ENCODE data around the gene ITGAV. TPM values are rescaled to one million over a fixed set of nuclear protein-coding genes. Genes with fewer than 3 reads are reported as not detected.

ITGAV gene
- total RNA-seq, 4 donors from 2014 or later, result 66.7 to 132 (median 87.2) TPM

GRCh38 chr2:186558512-186559276 is 31.2 kb upstream of the ITGAV start:
- no peaks in the 10 kb centered on the region for H3K27me3 ChIP-seq
- H3K36me3 ChIP-seq, result no peaks in the 10 kb centered on the region
- H3K4me1 ChIP-seq, result no peaks in the 10 kb centered on the region
- H3K4me3 ChIP-seq, result no peak overlapping the region
- no peaks in the 10 kb centered on the region for H3K9me3 ChIP-seq
- TF ChIP-seq POLR2AphosphoS5 (IDR thresholded peaks at IDR 0.05) (no peak), POLR2A (IDR thresholded peaks at IDR 0.05) (no peak), EP300 (IDR thresholded peaks at IDR 0.05) (no peak), CTCF (IDR thresholded peaks at IDR 0.05) (no peak)
- 59% methylated on average over 2 of the region's 2 CpGs for WGBS
- H3K27ac ChIP-seq, result no peak overlapping the region
- no peak for DNase-seq (ENCODE audit: low spot score in 2 of 2)

- no peak overlapping the region for H3K27ac ChIP-seq
- no peaks in the 10 kb centered on the region for H3K9me3 ChIP-seq
- TF ChIP-seq POLR2AphosphoS5 (IDR thresholded peaks at IDR 0.05), result no peak
- no peak for TF ChIP-seq EP300 (IDR thresholded peaks at IDR 0.05)
- TF ChIP-seq POLR2A (IDR thresholded peaks at IDR 0.05), result no peak
- no peak for TF ChIP-seq CTCF (IDR thresholded peaks at IDR 0.05)
- no peaks in the 10 kb centered on the region for H3K36me3 ChIP-seq
- no peak overlapping the region for H3K4me3 ChIP-seq
- H3K4me1 ChIP-seq, result no peaks in the 10 kb centered on the region
- H3K27me3 ChIP-seq, result no peaks in the 10 kb centered on the region
- DNase-seq (ENCODE audit: low spot score in 2 of 2), result no peak
These were observed 30.5 kb upstream of the ITGAV start for GRCh38 chr2:186559370-186559769.

GRCh38 chr2:186559848-186560247 is 30.0 kb upstream of the ITGAV start:
- no peak for DNase-seq (ENCODE audit: low spot score in 2 of 2)
- H3K27me3 ChIP-seq, result no peaks in the 10 kb centered on the region
- H3K27ac ChIP-seq, result no peak overlapping the region
- WGBS, result 80% methylated on average over 3 of the region's 3 CpGs
- H3K4me3 ChIP-seq, result no peak overlapping the region
- TF ChIP-seq POLR2A (IDR thresholded peaks at IDR 0.05) (no peak), EP300 (IDR thresholded peaks at IDR 0.05) (no peak), CTCF (IDR thresholded peaks at IDR 0.05) (no peak), POLR2AphosphoS5 (IDR thresholded peaks at IDR 0.05) (no peak)
- no peaks in the 10 kb centered on the region for H3K9me3 ChIP-seq
- no peaks in the 10 kb centered on the region for H3K36me3 ChIP-seq
- H3K4me1 ChIP-seq, result no peaks in the 10 kb centered on the region

- 58% methylated on average over 3 of the region's 3 CpGs for WGBS
- no peaks in the 10 kb centered on the region for H3K27me3 ChIP-seq
These were observed 29.6 kb upstream of the ITGAV start for GRCh38 chr2:186560254-186560653.

More at GRCh38 chr2:186560254-186560653, 29.6 kb upstream of the ITGAV start:
- H3K9me3 ChIP-seq, result no peaks in the 10 kb centered on the region
- no peak for TF ChIP-seq POLR2AphosphoS5 (IDR thresholded peaks at IDR 0.05)
- TF ChIP-seq POLR2A (IDR thresholded peaks at IDR 0.05), result no peak
- TF ChIP-seq CTCF (IDR thresholded peaks at IDR 0.05), result no peak
- TF ChIP-seq EP300 (IDR thresholded peaks at IDR 0.05), result no peak
- H3K4me3 ChIP-seq, result no peak overlapping the region
- no peaks in the 10 kb centered on the region for H3K36me3 ChIP-seq
- H3K4me1 ChIP-seq, result no peaks in the 10 kb centered on the region
- H3K27ac ChIP-seq, result no peak overlapping the region
- DNase-seq (ENCODE audit: low spot score in 2 of 2), result no peak

Data from suprapubic skin (tissue), 4 donors.